GM19324 (cell line): ENCODE measurements around the gene APOBEC3B.
"Not testable (repeated sequence)": the region's sequence is repeated elsewhere in the genome, so short reads cannot be mapped to it uniquely, and the experiment has no call there.

Source experiments
- ATAC-seq: cut with Tn5 transposase; IDR thresholded peaks from one replicate; pipeline ENCODE4 v1.9.1; 2021; ENCODE audit warnings: mild to moderate bottlenecking, moderate library complexity; ENCODE audit not compliant: unreplicated experiment, low FRiP score

APOBEC3B gene

DNA sequence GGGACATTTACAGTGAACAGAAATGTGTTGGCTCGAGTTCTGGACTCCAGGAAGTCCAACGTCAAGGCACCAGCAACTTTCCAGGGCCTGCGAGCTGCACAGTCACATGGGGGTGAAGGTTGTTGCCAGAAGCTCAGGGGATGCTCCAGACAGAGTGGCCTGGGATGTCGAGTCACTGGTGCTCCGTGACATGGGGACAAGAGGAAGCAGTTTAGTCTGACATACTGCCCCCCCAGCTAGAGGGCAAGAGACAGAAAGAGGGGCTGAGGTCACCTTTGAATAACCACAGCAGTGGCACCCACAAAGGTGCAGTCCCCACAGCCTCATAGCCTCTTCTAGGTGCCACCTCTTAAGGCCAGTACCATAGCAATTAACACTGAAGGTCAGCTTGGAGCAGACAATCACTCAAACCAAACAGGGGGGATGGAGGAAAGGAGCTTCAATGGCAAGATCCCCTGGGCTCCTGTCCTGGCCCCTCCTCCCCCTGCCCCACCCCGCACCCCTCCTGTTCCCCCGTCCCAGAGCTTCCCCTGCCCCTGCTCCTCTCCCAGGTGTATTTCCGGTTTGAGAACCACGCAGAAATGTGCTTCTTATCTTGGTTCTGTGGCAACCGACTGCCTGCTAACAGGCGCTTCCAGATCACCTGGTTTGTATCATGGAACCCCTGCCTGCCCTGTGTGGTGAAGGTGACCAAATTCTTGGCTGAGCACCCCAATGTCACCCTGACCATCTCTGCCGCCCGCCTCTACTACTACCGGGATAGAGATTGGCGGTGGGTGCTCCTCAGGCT, 42.6 kb downstream of the APOBEC3B start:
- no peak for ATAC-seq

DNA sequence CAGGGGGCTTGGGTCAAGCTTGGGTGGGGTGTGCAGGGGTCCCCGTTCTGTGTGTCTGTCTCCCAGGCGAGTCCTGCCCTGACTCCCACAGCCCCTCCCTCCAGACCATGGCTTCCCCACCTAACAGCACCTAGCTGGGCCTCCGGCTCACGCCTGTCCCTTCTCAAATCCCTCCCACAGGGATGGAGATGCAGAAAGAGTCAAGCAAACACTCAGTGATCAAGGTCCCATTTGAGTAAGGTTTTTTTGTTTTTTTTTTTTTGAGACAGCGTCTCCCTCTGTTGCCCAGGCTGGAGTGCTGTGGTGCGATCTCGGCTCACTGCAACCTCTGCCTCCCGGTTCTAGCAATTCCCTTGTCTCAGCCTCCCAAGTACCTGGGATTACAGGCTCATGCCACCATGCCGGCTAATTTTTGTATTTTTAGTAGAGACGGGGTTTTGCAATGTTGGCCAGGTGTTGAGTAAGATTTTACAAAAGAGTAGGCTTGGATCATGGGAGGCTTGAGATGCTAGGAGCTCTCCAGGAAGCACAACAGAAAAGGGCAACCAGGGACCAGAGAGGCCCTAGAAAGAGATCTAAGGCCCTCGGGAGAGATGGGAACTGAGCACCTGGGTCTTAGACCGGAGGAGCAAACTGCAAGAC, 44.5 kb downstream of the APOBEC3B start:
- no peak for ATAC-seq

DNA sequence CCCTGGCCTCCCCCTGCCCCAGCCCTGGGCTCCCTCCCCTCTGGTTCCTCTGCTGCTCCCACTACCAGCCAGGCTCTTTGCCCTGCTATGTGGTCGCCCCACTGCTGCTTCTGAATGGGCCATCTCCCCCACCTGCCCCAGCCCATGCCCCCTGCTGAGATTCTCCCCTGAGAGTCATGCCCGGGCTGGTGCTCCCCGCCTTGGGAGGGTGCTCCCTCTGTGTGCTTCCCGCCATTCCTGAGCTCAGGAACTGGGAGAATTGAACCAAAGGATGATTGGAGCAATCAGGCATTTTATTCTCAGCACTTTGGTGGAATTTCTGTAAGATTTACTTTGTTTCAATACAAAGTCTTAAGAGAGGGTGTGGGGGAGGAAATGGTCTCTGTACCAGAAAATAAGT, 45.6 kb downstream of the APOBEC3B start:
- ATAC-seq: no peak

- ATAC-seq: no peak
Observed at GRCh38 chr22:39028281-39028680, 46.1 kb downstream of the APOBEC3B start.

DNA sequence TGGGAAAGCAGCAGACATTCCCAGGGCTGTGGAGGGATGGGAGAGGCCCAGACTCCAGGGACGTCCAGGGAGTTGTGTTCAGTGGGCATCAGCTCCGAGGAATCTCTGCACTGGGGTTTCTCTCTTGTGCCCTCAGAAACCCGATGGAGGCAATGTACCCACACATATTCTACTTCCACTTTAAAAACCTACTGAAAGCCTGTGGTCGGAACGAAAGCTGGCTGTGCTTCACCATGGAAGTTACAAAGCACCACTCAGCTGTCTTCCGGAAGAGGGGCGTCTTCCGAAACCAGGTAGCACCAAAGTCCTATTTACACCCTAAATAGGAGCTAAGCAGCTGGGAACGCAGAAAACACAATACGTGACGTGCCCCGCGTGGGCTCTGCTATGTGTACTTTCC, 47.1 kb downstream of the APOBEC3B start:
- ATAC-seq: no peak

GRCh38 chr22:39030705-39031104, 48.6 kb downstream of the APOBEC3B start:
- no peak for ATAC-seq

GRCh38 chr22:39031434-39032295, 49.5 kb downstream of the APOBEC3B start:
- not testable (repeated sequence) for ATAC-seq

DNA sequence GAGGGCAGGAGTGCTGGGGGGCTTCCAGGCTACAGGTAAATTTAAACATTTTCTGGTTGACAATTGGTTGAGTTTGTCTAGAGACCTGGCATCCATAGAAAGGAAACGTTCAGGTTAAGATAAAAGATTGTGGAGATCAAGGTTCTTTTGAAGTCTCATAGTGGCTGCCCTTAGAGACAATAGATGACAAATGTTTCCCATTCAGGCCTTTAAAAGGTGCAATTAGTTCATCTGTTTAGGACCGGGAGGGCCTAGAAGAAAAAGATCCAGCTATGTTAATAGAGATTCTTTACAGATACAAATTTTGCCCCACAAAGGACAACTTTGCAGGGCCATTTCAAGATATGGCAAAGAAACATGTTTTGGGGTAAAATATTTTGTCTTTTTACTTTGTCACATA, 54.9 kb downstream of the APOBEC3B start:
- ATAC-seq: not testable (repeated sequence)

DNA sequence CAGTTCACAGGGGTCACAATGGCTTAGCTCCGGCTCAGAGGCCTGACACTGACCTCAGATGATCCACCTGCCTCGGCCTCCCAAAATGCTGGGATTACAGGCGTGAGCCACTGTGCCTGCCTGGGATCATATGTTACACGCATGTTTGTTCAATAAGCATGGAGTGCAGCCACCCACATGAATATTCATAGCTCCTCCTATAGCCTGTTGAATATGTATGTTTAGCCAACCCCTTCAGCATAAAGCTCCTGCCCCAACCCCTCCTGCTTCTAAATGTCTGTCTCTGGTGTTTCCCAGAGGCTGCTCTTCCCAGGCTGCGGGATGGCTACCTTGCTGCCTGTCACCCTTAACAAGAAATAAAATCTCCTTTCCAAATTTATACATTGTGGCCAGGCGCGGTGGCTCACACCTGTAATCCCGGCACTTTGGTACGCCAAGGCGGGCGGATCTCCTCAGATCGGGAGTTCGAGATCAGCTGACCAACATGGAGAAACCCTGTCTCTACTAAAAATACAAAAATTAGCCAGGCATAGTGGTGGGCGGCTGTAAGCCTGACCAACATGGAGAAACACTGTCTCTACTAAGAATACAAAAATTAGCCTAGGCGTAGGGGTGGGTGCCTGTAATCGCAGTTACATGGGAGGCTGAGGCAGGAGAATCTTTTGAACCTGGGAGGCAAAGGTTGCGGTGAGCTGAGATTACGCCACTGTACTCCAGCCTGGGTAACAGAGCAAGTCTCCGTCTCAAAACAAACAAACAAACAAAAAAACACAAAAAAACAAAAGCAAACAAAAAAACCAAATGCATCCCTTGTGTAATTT, 57.4 kb downstream of the APOBEC3B start:
- ATAC-seq: no peak

DNA sequence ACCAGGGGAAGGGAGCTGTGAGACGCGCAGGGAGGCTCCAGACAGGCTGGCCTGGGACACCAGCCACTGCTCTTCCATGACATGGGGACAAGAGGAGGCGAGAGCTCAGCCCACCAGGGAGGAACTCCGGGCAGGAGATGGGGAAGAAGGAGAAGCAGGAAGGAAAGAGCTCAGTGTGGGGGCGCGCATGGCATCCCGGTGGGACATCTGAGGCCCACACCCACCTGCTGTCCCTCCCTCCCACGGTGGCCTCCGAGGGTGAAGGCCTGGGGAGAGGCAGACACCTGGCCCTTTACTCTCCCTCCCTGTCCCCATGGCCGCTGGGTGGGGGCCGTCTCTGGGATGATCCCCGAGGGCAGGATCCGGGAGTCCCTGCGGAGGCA, 58.0 kb downstream of the APOBEC3B start:
- ATAC-seq: not testable (repeated sequence)

DNA sequence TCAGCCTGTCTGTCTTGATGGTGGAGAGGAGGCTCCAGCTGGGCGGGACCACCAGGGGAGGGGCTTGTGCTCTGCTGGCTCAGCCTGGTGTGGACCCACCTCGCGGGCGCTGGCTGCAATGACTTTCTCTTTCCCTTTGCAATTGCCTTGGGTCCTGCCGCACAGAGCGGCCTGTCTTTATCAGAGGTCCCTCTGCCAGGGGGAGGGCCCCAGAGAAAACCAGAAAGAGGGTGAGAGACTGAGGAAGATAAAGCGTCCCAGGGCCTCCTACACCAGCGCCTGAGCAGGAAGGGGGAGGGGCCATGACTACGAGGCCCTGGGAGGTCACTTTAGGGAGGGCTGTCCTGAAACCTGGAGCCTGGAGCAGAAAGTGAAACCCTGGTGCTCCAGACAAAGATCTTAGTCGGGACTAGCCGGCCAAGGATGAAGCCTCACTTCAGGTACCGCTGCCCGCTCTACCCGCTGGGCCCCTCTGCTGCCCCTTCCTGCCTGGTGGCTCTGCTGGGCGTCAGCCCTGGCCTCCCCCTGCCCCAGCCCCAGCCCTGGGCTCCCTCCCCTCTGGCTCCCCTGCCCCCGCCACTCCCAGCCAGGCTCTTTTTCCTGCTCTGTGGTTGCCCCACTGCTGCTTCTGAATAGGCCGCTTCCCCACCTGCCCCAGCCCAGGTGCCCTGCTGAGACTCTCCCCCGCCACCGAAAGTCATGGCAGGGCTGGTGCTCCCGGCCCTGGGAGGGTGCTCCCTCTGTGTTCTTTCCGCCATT, 58.6 kb downstream of the APOBEC3B start, which contains the start of gene APOBEC3F:
Gene APOBEC3F, plus strand, starts transcription at position 327 of the 759 bp plus-strand sequence. Its CDS starts 97 bp downstream, at position 424.
- ATAC-seq: peak; percentile 85

GRCh38 chr22:39041908-39042307, 59.8 kb downstream of the APOBEC3B start:
- no peak for ATAC-seq
